H1 (cell line): ENCODE results near the gene NLRX1. TPM values are rescaled to one million over a fixed set of nuclear protein-coding genes. Genes with fewer than 3 reads are reported as not detected.

ENCODE experiments used
- RFX5 ChIP-seq: IDR thresholded peaks from 2 replicates; pipeline ENCODE4 v1.6.1; 2011; ENCODE audit warnings: low read depth, low read length, improper control_type of control experiment, borderline replicate concordance
- TCF12 ChIP-seq: IDR thresholded peaks from 2 replicates; pipeline ENCODE4 v1.6.1; 2011; ENCODE audit warnings: low read depth, mild to moderate bottlenecking, low read length
- polyA plus RNA-seq, 7 experiments: library from polyadenylated mRNA; depleted of rRNA in 3 of 7; stranded (reverse) in 5 of 7; unstranded in 2 of 7; fragments of >200 nt in 5 of 7; fragments of 200-250 nt in 2 of 7; gene quantifications; 1 replicate in 5 of 7; 2 replicates in 1 of 7; 4 replicates in 1 of 7; pipeline versions ENCODE4 v1.2.1 to v1.2.3, GENCODE V29; 2011 to 2013; ENCODE audit warnings: missing spikeins in 2 of 7, mixed read lengths in 2 of 7
- total RNA-seq: library from RNA; stranded (reverse); fragmentation: NEBNext Ultra II Directional; extraction: Animal tissue kit (Norgen Biotek cat#: 25700); gene quantifications from 2 replicates; pipeline ENCODE4 v1.2.1, GENCODE V29; 2021
- TF ChIP-seq, protein P1 (sequence below): fragments of 300-600 bp; sonication (generic); IDR thresholded peaks from 2 replicates; pipeline ENCODE4 v1.7.1; 2012; ENCODE audit warnings: low read length, moderate library complexity, mild to moderate bottlenecking, inconsistent platforms; ENCODE audit not compliant: insufficient replicate concordance

Gene NLRX1
- total and polyA plus RNA-seq, 2 of the 8 experiments (the other 6 are each of a cell fraction or from before 2014, with no cell fraction given) = 13.2 to 18.6 TPM

DNA sequence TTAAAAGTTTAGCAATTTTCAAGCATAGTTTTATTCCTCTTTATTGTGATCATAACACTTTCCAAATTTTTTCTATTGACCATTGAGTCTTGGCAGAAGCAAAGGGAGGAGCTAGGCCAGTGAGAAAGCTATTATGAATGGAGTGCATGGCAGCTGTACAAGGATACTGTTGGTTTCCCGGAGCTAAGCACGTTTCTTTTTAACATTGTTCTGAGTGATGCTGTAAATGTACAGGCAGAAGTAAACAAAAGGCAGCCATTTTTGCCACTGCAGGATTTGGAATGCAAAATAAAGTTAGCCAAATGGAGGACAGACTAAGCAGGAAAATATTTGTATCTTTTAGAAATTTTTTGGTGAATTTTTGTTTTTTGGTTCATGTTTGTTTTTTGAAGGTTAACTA is 53.8 kb downstream of the NLRX1 start (continued):
- TF ChIP-seq, protein P1, sequence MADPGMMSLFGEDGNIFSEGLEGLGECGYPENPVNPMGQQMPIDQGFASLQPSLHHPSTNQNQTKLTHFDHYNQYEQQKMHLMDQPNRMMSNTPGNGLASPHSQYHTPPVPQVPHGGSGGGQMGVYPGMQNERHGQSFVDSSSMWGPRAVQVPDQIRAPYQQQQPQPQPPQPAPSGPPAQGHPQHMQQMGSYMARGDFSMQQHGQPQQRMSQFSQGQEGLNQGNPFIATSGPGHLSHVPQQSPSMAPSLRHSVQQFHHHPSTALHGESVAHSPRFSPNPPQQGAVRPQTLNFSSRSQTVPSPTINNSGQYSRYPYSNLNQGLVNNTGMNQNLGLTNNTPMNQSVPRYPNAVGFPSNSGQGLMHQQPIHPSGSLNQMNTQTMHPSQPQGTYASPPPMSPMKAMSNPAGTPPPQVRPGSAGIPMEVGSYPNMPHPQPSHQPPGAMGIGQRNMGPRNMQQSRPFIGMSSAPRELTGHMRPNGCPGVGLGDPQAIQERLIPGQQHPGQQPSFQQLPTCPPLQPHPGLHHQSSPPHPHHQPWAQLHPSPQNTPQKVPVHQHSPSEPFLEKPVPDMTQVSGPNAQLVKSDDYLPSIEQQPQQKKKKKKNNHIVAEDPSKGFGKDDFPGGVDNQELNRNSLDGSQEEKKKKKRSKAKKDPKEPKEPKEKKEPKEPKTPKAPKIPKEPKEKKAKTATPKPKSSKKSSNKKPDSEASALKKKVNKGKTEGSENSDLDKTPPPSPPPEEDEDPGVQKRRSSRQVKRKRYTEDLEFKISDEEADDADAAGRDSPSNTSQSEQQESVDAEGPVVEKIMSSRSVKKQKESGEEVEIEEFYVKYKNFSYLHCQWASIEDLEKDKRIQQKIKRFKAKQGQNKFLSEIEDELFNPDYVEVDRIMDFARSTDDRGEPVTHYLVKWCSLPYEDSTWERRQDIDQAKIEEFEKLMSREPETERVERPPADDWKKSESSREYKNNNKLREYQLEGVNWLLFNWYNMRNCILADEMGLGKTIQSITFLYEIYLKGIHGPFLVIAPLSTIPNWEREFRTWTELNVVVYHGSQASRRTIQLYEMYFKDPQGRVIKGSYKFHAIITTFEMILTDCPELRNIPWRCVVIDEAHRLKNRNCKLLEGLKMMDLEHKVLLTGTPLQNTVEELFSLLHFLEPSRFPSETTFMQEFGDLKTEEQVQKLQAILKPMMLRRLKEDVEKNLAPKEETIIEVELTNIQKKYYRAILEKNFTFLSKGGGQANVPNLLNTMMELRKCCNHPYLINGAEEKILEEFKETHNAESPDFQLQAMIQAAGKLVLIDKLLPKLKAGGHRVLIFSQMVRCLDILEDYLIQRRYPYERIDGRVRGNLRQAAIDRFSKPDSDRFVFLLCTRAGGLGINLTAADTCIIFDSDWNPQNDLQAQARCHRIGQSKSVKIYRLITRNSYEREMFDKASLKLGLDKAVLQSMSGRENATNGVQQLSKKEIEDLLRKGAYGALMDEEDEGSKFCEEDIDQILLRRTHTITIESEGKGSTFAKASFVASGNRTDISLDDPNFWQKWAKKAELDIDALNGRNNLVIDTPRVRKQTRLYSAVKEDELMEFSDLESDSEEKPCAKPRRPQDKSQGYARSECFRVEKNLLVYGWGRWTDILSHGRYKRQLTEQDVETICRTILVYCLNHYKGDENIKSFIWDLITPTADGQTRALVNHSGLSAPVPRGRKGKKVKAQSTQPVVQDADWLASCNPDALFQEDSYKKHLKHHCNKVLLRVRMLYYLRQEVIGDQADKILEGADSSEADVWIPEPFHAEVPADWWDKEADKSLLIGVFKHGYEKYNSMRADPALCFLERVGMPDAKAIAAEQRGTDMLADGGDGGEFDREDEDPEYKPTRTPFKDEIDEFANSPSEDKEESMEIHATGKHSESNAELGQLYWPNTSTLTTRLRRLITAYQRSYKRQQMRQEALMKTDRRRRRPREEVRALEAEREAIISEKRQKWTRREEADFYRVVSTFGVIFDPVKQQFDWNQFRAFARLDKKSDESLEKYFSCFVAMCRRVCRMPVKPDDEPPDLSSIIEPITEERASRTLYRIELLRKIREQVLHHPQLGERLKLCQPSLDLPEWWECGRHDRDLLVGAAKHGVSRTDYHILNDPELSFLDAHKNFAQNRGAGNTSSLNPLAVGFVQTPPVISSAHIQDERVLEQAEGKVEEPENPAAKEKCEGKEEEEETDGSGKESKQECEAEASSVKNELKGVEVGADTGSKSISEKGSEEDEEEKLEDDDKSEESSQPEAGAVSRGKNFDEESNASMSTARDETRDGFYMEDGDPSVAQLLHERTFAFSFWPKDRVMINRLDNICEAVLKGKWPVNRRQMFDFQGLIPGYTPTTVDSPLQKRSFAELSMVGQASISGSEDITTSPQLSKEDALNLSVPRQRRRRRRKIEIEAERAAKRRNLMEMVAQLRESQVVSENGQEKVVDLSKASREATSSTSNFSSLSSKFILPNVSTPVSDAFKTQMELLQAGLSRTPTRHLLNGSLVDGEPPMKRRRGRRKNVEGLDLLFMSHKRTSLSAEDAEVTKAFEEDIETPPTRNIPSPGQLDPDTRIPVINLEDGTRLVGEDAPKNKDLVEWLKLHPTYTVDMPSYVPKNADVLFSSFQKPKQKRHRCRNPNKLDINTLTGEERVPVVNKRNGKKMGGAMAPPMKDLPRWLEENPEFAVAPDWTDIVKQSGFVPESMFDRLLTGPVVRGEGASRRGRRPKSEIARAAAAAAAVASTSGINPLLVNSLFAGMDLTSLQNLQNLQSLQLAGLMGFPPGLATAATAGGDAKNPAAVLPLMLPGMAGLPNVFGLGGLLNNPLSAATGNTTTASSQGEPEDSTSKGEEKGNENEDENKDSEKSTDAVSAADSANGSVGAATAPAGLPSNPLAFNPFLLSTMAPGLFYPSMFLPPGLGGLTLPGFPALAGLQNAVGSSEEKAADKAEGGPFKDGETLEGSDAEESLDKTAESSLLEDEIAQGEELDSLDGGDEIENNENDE = no peak
- TF ChIP-seq RFX5 = no peak
- no peak for TF ChIP-seq TCF12
